Trophoblast cell (in vitro differentiated cells and primary cell): ENCODE measurements around the gene SNAP23.
A peak's percentile ranks its signal among the peaks of the same experiment; 100 is the strongest.
"Not testable (repeated sequence)": the region's sequence is repeated elsewhere in the genome, so short reads cannot be mapped to it uniquely, and the experiment has no call there.

ENCODE experiments used
- DNase-seq, 2 donors: peaks; one replicate each; pipeline ENCODE4 v3.0.0-alpha.2; 2016
- H2AFZ ChIP-seq: 2 replicates; pipeline ENCODE4 v1.6.1; 2013; ENCODE audit warnings: low read length, moderate library complexity, mild to moderate bottlenecking; ENCODE audit not compliant: insufficient read depth, poor library complexity
- H2AK5ac ChIP-seq: 2 replicates; pipeline ENCODE4 v1.6.1; 2013; ENCODE audit warnings: mild to moderate bottlenecking, low read length
- H2BK120ac ChIP-seq: 2 replicates; pipeline ENCODE4 v1.6.1; 2013; ENCODE audit warnings: low read length, mild to moderate bottlenecking, moderate library complexity; ENCODE audit not compliant: insufficient read depth, poor library complexity
- H2BK12ac ChIP-seq: 2 replicates; pipeline ENCODE4 v1.6.1; 2013; ENCODE audit warnings: mild to moderate bottlenecking, low read length, moderate library complexity
- H2BK5ac ChIP-seq: 2 replicates; pipeline ENCODE4 v1.6.1; 2013; ENCODE audit warnings: low read length, low read depth, moderate library complexity, mild to moderate bottlenecking; ENCODE audit not compliant: poor library complexity
- H3K14ac ChIP-seq: 2 replicates; pipeline ENCODE4 v1.6.1; 2013; ENCODE audit warnings: mild to moderate bottlenecking, low read length
- H3K18ac ChIP-seq: 2 replicates; pipeline ENCODE4 v1.6.1; 2013; ENCODE audit warnings: mild to moderate bottlenecking, low read length
- H3K23ac ChIP-seq: 2 replicates; pipeline ENCODE4 v1.6.1; 2013; ENCODE audit warnings: low read length
- H3K27ac ChIP-seq: 2 replicates; pipeline ENCODE4 v1.5.1; 2013; ENCODE audit warnings: low read depth, mild to moderate bottlenecking, inconsistent platforms, low read length, moderate library complexity
- H3K27me3 ChIP-seq: 2 replicates; pipeline ENCODE4 v1.6.1; 2013; ENCODE audit warnings: inconsistent platforms, mild to moderate bottlenecking, low read length, moderate library complexity; ENCODE audit not compliant: insufficient read depth
- H3K36me3 ChIP-seq, 2 experiments: 1 replicate in 1 of 2; 2 replicates in 1 of 2; pipeline ENCODE4 v1.6.1; 2013; ENCODE audit warnings: low read length in 2 of 2, mild to moderate bottlenecking in 2 of 2, moderate library complexity in 1 of 2; ENCODE audit not compliant: insufficient read depth in 2 of 2, control insufficient read depth in 1 of 2
- H3K4ac ChIP-seq: 2 replicates; pipeline ENCODE4 v1.6.1; 2013; ENCODE audit warnings: low read depth, mild to moderate bottlenecking, low read length, moderate library complexity
- H3K4me1 ChIP-seq, 2 experiments: 1 replicate in 1 of 2; 2 replicates in 1 of 2; pipeline ENCODE4 v1.6.1; 2013; ENCODE audit warnings: low read length in 2 of 2, mild to moderate bottlenecking in 2 of 2, moderate library complexity in 1 of 2; ENCODE audit not compliant: insufficient read depth in 2 of 2, control insufficient read depth in 1 of 2
- H3K4me2 ChIP-seq: 2 replicates; pipeline ENCODE4 v1.6.1; 2013; ENCODE audit warnings: inconsistent platforms, mild to moderate bottlenecking, low read length, moderate library complexity
- H3K4me3 ChIP-seq: 2 replicates; pipeline ENCODE4 v1.5.1; 2013; ENCODE audit warnings: mild to moderate bottlenecking, low read depth, low read length, inconsistent platforms
- H3K79me1 ChIP-seq: one replicate; pipeline ENCODE4 v1.6.1; 2013; ENCODE audit warnings: low read length
- H3K79me2 ChIP-seq: 2 replicates; pipeline ENCODE4 v1.6.1; 2013; ENCODE audit warnings: low read length, mild to moderate bottlenecking; ENCODE audit not compliant: control insufficient read depth, insufficient read depth, poor library complexity
- H3K9ac ChIP-seq: 2 replicates; pipeline ENCODE4 v1.6.1; 2013; ENCODE audit warnings: mild to moderate bottlenecking, low read length
- H3K9me3 ChIP-seq: 2 replicates; pipeline ENCODE4 v1.6.1; 2013; ENCODE audit warnings: low read depth, mild to moderate bottlenecking, control low read depth, inconsistent platforms, low read length; ENCODE audit not compliant: insufficient read depth
- H4K12ac ChIP-seq: 2 replicates; pipeline ENCODE4 v1.6.1; 2013; ENCODE audit warnings: low read depth, mild to moderate bottlenecking, low read length, moderate library complexity
- H4K8ac ChIP-seq: 2 replicates; pipeline ENCODE4 v1.6.1; 2013; ENCODE audit warnings: low read depth, mild to moderate bottlenecking, low read length, moderate library complexity
- H4K91ac ChIP-seq: one replicate; pipeline ENCODE4 v1.6.1; 2013; ENCODE audit warnings: low read depth, mild to moderate bottlenecking, low read length, moderate library complexity
- WGBS: extraction: QIAGEN DNeasy Blood & Tissue Kit; methylation state at CpG from one replicate; pipeline ENCODE4 v1.1.7; 2013; ENCODE audit warnings: missing lambda C conversion rate; ENCODE audit not compliant: insufficient read length, insufficient coverage; ENCODE audit errors: extremely low coverage; 5-methylcytosine and 5-hydroxymethylcytosine counted together

SNAP23 gene

DNA sequence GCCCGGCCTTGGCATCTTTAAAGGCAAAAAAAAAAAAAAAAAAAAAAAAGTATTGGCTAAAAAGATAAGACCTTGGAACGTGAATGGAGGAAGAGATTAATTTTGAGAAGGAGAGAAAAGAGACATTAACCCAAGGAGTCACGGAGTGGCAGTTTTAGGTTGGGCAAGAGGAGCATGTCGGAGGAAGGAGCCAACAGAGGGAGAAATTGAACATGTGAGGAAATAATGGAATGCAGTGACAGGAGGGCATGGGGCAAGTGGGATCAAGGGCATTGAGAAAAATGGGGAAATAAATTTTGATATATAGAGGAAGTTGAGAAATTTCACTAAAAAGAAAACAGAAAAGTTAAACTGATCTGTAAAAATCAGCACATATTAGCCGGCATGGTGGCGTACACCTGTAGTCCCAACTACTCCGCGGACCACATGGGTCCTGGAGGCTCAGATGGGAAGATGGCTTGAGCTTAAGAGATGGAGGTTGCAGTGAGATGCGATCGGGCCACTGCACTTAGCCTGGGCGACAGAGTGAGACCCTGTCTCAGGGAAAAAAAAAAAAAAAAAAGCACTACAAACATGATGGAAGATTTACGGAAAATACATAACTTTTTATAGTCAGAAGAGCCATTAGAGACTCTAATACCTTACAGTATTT is 54.4 kb downstream of the SNAP23 start:
- H3K9me3 ChIP-seq, result no peaks in the 10 kb centered on the region
- peak overlapping the region; percentile 75 for H3K4ac ChIP-seq
- 100% methylated on average over 1 of the region's 12 CpGs for WGBS
- H3K27me3 ChIP-seq, result no peaks in the 10 kb centered on the region
- H3K14ac ChIP-seq, result no peak overlapping the region
- H4K91ac ChIP-seq, result no peak overlapping the region
- no peak overlapping the region for H3K9ac ChIP-seq
- no peak overlapping the region for H2BK5ac ChIP-seq
- H3K4me2 ChIP-seq, result peak overlapping the region; percentile 42
- H4K12ac ChIP-seq, result no peak overlapping the region
- H2AK5ac ChIP-seq, result no peak overlapping the region
- H3K4me1 ChIP-seq, result peaks cover 0 to 3% of the 10 kb centered on the region in 2 experiments
- no peaks in the 10 kb centered on the region for H3K36me3 ChIP-seq
- no peak overlapping the region for H3K4me3 ChIP-seq
- H3K79me1 ChIP-seq, result peaks cover 9% of the 10 kb centered on the region
- no peak overlapping the region for H4K8ac ChIP-seq
- no peak overlapping the region for H2BK120ac ChIP-seq
- no peak overlapping the region for H3K18ac ChIP-seq
- no peak overlapping the region for H2AFZ ChIP-seq
- DNase-seq, result no peak
- H3K23ac ChIP-seq, result no peak overlapping the region
- H3K79me2 ChIP-seq, result peaks cover 8% of the 10 kb centered on the region
- H3K27ac ChIP-seq, result no peak overlapping the region
- H2BK12ac ChIP-seq, result no peak overlapping the region

GRCh38 chr15:42553554-42553953 is 58.1 kb downstream of the SNAP23 start:
- no peak overlapping the region for H2BK5ac ChIP-seq
- peaks cover 1% of the 10 kb centered on the region in 2 experiments for H3K36me3 ChIP-seq
- H3K18ac ChIP-seq, result no peak overlapping the region
- H3K4me1 ChIP-seq, result no peaks in the 10 kb centered on the region
- H2BK12ac ChIP-seq, result no peak overlapping the region
- H3K4me2 ChIP-seq, result no peak overlapping the region
- H3K23ac ChIP-seq, result no peak overlapping the region
- H4K91ac ChIP-seq, result no peak overlapping the region
- H2AK5ac ChIP-seq, result no peak overlapping the region
- H3K9me3 ChIP-seq, result no peaks in the 10 kb centered on the region
- no peaks in the 10 kb centered on the region for H3K27me3 ChIP-seq
- WGBS, result no CpG with 5 or more reads among the region's 1 CpG
- no peak overlapping the region for H3K4ac ChIP-seq
- H4K12ac ChIP-seq, result no peak overlapping the region
- no peak overlapping the region for H2BK120ac ChIP-seq
- H3K14ac ChIP-seq, result no peak overlapping the region
- H2AFZ ChIP-seq, result no peak overlapping the region
- H3K4me3 ChIP-seq, result no peak overlapping the region
- DNase-seq, result no peak
- H3K27ac ChIP-seq, result no peak overlapping the region
- H3K9ac ChIP-seq, result no peak overlapping the region
- H3K79me1 ChIP-seq, result peaks cover 3% of the 10 kb centered on the region
- no peak overlapping the region for H4K8ac ChIP-seq
- peaks cover 3% of the 10 kb centered on the region for H3K79me2 ChIP-seq

DNA sequence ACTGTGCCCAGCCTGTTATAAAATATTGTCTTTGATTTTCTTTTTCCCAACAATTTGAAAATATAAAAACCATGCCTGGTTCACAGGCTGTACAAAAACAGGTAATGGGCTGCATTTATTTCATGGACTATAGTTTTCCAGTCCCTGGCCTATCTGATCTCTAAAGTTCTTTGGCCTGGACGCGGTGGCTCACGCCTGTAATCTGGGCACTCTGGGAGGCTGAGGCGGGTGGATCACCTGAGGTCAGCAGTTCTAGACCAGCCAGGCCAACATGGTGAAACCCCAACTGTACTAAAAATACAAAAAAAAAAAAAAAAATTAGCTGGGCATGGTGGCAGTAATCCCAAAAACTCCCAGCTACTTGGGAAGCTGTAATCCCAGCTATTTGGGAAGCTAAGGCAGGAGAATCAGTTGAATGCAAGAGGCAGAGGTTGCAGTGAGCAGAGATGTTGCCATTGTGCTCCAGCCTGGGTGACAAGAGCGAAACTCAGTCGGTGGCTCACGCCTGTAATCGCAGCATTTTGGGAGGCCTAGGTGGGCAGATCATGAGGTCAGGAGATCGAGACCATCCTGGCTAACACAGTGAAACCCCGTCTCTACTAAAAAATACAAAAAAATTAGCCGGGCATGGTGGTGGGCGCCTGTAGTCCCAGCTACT is 61.2 kb downstream of the SNAP23 start:
- not testable (repeated sequence) for H2BK12ac ChIP-seq, DNase-seq, H3K79me2 ChIP-seq, H4K8ac ChIP-seq, H3K4me2 ChIP-seq, H3K4me1 ChIP-seq, H3K4me3 ChIP-seq, H2BK120ac ChIP-seq, H3K27me3 ChIP-seq, H3K4ac ChIP-seq, H3K18ac ChIP-seq, H3K9me3 ChIP-seq, H2AFZ ChIP-seq, H3K23ac ChIP-seq, H4K91ac ChIP-seq, H3K79me1 ChIP-seq, H3K9ac ChIP-seq, H2BK5ac ChIP-seq, H2AK5ac ChIP-seq, H4K12ac ChIP-seq, H3K14ac ChIP-seq, H3K27ac ChIP-seq
- peaks cover 7 to 11% of the 10 kb centered on the region in 2 experiments for H3K36me3 ChIP-seq
- no CpG with 5 or more reads among the region's 12 CpGs for WGBS

- Histone ChIP-seq H2AFZ (no peak overlapping the region), H3K4me1 (no peaks in the 10 kb centered on the region), H4K12ac (no peak overlapping the region), H2BK5ac (no peak overlapping the region), H3K79me1 (no peaks in the 10 kb centered on the region), H3K79me2 (no peaks in the 10 kb centered on the region), H4K91ac (no peak overlapping the region), H3K9me3 (no peaks in the 10 kb centered on the region), H3K18ac (no peak overlapping the region), H3K14ac (no peak overlapping the region), H2BK120ac (no peak overlapping the region), H3K36me3 (peaks cover 15 to 16% of the 10 kb centered on the region in 2 experiments), H3K27ac (no peak overlapping the region), H4K8ac (no peak overlapping the region), H3K4ac (no peak overlapping the region), H2AK5ac (no peak overlapping the region), H3K4me3 (no peak overlapping the region), H3K9ac (no peak overlapping the region), H3K4me2 (no peak overlapping the region), H3K23ac (no peak overlapping the region), H2BK12ac (no peak overlapping the region), H3K27me3 (no peaks in the 10 kb centered on the region)
- no CpG with 5 or more reads among the region's 3 CpGs for WGBS
- no peak for DNase-seq
These were observed 63.3 kb downstream of the SNAP23 start for GRCh38 chr15:42558739-42559138.
